ENCODE measurements around the gene VAMP1.

- no peak for TF ChIP-seq POLR2A (IDR thresholded peaks at IDR 0.05)
- TF ChIP-seq CTCF (IDR thresholded peaks at IDR 0.05) = no peak
Measured at GRCh38 chr12:6469609-6470374, 685 bp downstream of the VAMP1 start.

Measured in body of pancreas (tissue), 4 donors.